UCSD-AML1 (cell line): ENCODE measurements around the gene DNAH17.

ENCODE experiments used
- DNase-seq: peaks from one replicate; lab custom pipeline; 2025; ENCODE audit not compliant: unreplicated experiment; lab: John Stamatoyannopoulos, UW

The DNAH17 gene

DNA sequence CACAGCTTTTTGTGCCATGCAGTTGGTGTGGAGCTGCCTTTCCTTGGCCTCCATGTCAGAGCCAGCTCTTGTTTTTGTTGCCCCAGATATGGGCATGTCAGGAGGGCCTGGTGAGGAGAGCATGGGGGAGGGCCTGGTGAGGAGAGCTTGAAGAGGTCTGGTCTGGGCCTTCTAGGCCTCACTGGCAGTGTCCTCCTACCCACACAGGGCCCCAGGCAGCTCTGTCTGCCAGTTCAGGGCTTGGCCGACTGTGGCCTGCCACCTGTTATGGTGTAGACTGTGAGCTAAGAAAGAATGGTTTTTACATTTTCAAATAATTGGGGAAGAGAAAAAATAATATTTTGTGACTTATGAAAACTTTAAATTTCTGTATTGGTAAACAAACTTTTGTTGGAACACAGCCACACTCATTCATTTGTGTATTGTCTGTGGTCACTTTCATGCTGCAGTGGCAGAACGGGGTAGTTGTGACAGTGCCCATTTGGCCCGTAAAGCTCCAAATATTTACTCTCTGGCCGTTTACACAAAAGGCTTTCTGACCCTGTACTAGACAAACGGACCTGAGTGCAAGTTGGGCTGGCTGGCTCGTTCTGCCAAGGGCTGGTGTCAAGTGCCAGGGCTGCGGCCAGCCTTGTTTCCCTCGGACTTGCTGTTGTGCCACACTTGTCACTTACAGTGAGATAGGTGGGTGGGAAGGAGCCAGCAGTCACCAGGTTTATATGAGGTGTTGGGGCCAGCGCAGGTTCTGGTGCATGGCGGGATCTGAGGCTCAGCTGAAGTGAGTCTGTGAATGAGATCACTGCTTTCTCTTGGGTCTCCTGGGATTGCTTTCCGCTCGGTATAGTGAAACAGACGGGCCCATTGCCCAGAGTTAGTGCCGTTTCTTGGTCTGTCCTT, 180.5 kb downstream of the DNAH17 start:
- DNase-seq = no peak

DNA sequence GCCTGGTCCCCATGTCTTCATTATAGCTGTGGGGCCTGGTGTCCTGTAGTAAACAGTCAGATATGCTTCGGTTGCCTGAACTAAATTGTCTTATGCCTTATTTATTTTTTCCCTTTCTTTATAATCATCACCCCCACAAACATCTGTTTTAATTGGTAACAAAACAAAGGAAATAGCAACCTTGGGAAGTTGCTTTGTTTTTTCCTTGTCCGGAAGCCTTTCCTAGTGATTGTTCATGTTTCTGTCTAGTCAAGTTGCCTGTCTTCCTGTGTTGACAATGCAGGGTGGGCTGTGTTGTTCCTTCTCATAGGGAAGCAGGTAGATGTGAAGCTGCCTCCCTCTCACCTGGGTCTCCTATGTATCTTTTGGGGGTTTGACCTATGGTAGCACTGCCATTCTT, 182.0 kb downstream of the DNAH17 start:
- DNase-seq = no peak

DNA sequence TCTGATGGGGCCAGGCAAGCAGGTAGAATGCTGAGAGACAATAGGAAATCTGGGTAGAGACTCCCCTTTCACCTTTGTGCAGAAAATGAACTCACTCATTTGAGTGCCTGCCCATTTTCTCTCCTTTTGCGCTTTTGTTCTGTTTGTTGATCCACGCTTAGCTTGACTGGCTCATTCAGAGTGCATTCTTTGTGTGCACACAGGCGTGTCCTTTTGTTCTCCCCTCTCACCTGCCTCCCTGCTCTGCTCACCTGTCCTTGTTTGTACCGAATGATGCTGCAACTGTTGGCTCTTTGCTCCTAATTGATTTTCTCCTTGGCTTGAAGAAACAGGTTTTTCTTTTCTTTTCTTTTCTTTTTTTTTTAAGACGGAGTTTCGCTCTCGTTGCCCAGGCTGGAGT, 183.0 kb downstream of the DNAH17 start:
- DNase-seq = no peak

DNA sequence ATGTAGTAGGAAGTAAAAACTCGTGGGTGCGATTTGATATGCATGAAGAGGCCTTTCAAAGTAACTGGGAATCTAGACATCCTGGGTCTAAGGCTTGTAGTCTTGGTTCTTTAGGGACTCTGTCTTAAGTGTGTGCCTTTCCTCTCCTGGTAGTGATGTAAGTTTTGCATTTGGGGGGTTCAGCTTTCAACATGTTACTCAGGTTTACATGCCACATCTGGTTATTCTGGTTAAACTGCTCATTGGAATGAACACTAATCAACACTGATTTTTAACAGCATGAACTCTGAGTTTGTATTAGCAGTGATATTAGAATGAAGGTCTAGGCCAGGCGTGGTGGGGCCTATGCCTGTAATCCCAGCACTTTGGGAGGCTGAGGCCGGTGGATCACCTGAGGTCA, 183.6 kb downstream of the DNAH17 start:
- no peak for DNase-seq

DNA sequence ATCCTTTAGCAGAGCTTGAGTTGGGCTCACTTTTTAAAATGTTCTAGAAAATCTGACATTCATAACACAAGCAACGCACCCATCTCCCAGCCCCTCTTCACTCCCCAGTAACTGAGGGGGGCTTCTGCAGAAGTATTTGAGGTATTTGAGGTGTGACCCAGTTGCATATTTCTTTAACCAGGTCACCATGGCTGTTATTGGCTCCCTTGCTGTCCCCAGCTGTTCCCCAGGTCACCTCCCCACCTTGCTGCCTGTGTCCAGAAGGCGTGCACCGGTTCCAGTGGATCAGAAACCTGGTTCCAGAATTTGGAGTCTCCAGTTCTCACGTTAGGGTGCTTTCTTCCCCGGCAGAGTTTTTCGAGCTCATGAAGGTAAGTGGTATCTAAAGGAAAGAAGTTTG, 184.9 kb downstream of the DNAH17 start:
- DNase-seq = no peak

DNA sequence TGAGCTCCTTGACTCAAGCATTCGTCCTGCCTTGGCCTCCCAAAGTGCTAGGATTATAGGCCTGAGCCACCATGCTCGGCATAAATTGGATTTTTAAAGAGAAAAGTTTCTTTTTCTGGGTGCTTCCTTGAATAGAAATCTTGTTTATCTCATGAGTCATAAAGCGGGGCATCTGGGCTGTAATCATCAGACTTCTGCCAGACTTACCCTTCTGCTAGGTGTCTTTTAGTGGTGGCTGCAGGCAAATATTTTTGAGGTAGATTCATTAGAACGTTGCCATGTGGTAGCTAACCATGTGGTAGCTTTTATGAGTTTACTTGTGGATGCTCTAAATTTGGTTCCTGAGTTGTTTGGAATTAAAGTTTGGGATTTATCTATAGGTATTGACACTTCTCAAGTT, 185.4 kb downstream of the DNAH17 start:
- no peak for DNase-seq

DNA sequence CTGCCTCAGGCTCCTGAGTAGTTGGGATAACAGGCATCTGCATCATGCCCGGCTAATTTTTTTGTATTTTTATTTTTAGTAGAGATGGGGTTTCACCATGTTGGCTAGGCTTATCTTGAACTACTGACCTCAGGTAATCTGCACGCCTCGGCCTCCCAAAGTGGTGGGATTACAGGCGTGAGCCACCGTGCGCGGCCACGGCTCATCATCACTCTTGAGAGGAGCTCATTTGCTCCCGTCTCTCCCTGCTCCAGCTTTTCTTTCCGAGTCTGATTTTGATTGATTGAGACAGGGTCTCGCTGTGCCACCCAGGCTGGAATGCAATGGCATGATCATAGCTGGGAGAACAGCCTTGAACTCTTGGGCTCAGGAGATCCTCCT, 186.2 kb downstream of the DNAH17 start:
- DNase-seq = no peak

DNA sequence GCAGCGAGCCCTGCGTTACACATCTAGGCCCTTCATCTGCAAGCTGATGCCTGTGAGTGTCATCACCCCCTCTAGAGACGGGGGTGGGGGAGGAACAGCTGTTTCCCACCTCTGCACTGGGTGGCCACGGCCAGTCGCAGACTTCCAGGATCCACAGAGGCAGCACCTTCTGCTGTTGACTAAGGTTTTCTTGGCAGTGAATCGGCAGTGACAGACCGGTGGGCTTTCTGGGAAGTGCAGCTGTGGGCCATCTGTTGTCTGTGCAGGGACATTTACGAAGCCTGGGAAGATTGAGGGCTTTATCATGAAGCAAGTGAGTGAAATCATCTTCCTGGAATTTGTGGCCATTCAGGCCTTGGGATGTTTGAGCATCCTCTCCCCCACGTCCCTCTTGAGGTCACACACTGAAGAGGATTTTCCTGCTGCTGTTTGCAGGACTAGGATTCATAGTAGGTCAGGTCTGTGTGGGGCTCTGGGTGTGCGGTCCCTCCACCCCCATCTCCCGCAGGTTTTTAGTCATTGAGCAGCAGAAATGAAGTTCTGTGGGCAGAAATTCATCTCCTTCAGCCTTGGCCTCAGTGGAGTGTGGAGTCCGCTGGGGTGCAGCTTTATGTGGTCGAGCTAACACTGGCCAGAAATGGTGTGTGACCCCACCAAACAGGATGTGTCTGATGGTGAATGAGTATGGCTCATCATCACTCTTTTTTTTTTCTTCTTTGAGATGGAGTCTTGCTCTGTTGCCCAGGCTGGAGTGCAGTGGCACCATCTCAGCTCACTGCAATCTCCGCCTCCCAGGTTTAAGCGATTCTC, 186.8 kb downstream of the DNAH17 start:
- no peak for DNase-seq

DNA sequence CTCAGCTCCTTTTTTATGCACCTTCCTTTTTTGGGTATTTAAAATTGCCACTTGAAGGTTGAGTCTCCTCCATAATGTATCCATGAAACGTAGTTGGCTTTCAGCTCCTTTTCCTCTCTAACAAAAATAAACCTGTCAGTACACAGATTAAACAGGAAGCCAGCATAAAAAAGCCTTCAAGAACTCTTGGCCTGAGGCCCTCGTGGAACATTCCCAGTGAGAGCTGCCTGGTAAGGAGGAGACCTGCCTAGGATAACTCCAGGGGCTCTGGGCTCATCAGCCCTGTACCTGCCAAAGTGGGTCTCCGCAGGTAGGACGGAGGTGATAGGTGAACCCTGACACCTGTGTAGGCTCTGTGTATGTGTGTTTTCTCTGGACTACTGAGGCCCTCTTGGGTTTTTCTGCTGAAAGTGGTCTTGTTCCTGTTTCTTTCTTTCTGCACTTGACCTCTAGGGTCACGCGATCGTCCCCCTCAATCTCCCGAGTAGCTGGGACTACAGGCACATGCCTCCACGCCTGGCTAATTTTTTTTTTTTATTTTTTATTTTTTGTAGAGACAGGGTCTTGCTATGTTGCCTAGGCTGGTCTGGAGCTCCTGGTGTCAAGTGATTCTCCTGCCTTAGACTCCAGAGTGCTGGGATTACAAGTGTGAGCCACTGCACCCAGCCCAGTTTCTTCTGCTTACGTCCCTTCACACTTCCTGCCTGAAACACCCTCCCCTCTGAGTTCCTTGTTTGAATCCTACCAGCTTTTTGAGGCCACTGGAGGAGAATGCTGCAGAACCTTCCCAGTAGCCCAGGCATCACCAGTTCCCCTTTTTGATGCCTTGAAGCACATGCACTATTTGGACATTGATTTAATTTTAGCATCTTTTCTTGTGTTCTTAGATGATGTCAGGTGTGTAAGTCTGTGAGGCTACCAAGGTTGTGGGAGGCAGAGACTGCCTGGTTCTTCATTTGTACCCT, 188.9 kb downstream of the DNAH17 start:
- peak; percentile 57 for DNase-seq

DNA sequence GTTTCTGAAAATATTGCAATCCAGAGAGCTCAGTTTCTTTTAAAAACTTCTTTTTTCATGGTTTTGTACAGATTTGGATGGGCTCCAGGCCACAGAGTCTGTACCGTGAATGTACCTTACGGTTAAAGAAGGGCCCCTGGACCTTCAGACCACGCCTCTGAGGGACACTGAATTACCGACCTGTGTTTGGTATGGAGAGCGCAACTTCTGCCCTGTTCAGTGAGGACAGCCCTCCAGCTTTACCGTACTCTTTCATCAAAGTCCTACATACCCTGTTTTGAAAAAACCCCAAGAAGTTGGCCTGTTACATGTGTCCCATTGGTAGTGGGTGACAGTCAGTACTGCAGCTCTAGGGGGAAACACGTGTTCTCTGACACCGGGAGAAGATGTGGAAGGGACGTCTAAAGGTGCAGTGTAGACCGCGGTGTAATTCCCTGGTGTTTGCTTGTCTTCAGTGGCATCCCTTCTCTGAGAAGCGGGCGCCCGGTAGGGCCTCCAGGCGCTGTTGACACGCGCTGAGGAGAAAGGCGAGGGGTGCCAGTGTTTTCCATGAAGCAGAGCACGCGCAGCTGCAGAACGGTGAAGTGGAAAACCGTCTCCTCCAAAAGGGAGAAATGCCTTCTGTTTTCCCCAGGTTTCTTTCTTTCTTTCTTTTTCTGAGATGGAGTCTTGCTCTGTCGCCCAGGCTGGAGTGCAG, 192.6 kb downstream of the DNAH17 start:
- no peak for DNase-seq

DNA sequence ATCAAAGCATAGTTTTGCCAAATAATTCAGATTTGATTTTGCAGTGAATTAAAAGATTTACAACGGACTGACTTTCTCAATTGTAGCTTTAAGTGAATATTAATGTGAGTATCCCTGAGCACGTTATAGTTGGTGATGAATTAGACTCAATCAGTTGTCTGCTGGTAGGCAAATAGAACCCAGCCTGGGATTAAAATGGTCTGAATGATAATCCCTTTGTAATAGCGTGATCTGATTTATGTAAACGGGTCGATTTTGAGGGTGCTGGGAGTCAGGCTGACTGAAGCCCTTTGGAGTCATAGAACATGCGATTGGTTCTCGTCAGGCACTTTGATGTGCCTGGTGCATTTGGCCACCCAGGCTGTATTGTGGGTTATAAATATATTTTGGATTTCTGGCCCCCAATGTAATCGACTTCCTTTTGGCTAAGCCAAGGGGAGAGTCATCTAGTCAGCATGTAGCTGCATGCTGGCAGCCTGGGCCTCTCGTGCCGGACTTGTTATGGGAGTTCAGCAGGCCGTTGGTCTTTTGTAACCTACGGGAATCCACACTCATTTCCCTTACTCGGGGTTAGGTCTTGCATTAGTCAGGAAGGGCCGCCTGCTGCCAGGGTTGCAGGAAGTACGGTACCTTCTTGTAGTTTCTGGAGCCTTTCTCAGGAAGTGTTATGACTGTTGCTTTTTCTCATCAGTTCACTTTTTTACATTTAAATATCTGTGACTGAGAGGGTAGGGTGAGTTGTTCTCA, 193.3 kb downstream of the DNAH17 start:
- peak; percentile 70 for DNase-seq

DNA sequence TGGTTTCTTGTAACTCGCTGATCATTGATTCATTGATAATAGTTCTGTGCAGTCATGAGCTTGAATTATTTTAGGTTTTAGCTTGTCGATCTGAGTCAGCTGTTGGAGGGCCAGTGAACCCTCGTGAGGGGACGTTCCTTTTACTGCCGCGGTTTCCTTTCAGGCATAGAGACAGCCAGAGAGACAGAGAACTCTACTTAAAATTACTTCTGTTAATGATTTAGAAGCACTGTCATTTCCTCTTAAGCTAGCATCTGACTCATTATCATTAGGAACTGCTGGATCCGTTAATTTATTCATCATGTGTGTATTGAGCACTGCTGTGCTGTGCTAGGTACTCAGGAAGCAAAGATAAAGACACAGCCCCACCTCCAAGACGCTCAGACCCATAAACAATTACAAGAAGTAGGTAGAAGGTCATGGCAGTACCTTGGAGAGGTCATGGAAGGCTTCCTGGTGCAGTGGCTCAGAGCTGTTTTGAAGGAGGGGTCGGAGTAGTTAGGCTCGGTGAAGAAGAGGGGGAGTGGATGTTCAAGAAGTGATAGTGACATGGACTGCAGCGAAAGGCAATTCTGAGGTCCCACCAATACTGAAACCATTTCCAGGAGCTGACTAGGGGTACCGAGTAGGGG, 195.5 kb downstream of the DNAH17 start:
- no peak for DNase-seq

DNA sequence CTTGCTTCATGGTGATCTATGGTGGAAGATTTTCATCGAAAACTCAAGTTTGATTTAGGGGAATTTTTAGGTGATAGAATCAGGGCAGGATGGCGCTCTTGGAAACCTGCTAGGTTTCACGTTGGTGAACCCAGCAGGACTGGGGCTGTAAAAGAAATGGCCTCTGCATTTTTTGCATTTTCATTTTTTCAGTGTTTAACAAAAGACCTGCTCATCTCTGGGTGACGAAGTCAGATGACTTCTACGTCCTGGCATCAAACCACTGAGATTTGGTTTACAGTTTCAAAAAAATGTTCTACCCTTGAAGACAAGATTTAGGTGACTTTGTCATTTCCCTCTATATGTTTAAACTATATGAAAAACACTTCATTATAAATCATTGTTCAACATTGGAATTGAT, 196.8 kb downstream of the DNAH17 start:
- no peak for DNase-seq

DNA sequence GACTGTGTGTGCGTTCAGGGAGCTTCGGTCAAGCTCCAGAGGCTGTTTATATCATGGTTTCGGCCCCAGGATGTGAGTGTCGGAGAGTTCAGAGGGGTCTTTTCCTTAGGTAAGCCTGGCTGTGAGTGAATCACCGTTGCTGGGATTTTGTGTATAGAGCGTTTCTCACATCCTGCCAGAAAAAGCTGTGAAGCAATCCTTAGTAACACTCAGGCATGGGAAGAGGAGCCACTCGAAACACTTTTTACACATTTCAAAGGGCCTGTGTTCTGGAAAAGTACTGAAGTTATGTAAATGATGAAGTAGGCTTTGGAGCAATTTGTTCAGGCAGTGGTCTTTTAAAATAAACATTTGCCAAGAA, 198.1 kb downstream of the DNAH17 start:
- DNase-seq = no peak

DNA sequence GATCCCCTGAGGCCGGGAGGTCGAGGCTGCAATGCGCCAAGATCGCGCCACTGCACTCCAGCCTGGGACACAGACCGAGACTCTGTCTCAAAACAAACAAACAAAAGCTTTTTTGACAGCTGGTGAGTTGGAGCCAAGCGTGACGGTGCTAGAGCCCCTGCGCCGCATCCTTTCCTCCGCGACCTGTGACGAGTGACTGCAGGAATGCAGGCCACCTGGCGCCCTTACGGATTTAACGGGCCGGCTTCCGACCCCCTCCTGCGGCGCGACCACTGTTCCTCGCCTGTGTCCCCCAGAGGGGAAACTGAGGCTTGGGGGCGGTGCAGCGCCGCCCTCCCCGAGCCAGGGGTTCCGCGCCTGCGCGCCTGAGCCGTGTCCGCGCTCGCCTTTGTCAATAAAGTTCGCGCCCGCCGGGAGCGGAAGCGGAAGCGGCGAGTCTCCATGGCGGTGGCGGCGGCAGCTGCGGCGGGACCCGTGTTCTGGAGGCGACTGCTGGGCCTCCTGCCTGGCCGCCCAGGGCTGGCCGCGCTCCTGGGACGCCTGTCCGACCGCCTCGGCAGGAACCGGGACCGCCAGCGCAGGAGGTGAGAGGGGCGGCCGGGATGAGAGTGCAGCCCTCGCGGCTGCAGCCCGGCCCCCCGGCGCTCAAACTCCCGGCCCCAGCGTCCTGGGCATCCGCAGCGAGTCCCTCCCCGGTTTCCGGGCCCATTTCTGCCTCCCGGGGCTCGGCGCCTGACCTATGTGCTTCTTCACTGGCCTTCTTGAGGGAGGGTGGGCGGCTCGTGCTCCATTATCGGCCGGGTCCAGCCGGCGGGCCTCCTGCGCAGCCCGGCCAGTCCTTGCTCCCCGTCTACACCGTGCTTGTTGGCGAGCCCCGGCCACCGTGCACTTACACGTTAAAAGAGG, 198.7 kb downstream of the DNAH17 start, which contains the start of gene PGS1:
Gene PGS1, plus strand, starts transcription at position 425 of the 906 bp plus-strand sequence. Its CDS starts 17 bp downstream, at position 442.
- DNase-seq = peak; percentile 79

DNA sequence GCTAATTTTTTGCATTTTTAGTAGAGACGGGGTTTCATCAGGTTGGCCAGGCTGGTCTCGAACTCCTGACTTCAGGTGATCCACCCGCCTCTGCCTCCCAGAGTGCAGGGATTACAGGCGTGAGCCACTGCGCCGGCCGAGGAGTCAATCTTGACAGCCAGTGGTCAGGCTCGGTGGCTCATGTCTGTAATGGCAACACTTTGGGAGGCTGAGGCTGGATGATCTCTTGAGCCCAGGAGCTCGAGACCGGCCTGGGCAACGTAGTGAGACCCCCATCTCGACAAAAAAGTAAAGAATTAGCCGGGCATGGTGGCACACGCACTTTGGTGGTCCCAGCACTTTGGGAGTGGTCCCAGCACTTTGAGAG, 199.4 kb downstream of the DNAH17 start:
- no peak for DNase-seq

DNA sequence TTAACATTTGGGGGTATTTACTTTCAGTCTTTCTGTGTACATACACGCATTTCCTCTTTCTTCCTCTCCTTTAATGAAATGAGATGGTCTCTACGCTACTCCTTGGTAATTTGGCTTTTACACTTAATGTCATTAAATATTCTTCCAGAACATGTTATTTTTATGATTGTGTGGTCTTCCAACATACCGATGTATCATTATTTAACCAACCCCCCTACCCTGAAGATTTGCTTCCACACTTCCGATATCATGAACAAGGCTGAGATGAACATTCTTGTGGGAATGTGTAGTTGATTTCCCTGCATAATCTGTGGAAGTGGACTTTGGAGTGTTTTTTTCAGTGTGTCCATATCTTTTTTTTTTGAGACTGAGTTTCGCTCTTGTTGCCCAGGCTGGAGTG, 201.0 kb downstream of the DNAH17 start:
- DNase-seq = no peak

DNA sequence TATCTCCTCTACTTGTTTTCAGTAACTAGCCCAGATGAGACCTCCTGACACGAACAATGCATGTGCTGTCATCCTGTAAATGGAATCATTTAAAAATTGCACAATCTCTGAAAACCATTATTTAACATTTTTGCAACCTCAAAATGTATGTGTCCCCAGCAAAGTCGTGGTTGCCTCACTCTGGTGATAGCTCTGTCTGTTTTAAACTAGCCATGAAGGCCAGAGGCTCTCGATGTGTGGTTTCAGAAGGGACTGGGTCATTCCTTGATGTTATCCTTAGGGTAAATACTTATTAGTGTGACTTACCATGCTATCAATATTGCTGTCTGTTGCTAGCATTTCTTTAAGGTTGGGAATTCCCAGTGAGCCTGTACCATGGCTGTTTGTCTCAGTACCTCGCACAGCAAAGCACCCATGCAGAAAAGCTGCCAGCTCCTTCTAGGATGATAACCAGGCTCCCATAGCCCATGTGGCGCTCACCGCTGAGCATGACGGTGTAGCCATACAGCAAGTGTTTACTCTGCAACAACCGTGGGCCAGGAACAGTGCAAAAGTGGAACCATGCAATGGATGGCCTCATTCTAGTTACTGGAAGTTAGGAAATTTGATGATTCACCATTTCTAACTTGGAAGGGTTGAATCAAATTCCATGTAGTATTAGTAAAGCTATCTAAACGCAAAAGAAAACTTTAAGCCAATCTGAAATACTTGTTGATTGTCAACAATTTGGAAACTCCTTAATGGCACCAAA, 201.6 kb downstream of the DNAH17 start:
- no peak for DNase-seq
